Neural cell (in vitro differentiated cells): ENCODE measurements around the gene TLE4. TPM values are rescaled to one million over a fixed set of nuclear protein-coding genes. Genes with fewer than 3 reads are reported as not detected.

Experiments
- H2AFZ ChIP-seq: fragments of 200-600, 300-800 bp; sonication (generic), shearing (Covaris generic); 2 replicates; pipeline ENCODE4 v1.6.0; 2014; ENCODE audit warnings: low read depth, mild to moderate bottlenecking, antibody characterized with exemption, low read length, moderate library complexity
- H3F3A ChIP-seq: fragments of 200-600 bp; shearing (Covaris generic); 2 replicates; pipeline ENCODE4 v1.6.1; 2016; ENCODE audit warnings: mild to moderate bottlenecking, moderate library complexity, mixed read lengths, antibody characterized with exemption, low read length; ENCODE audit not compliant: insufficient read depth, poor library complexity, severe bottlenecking
- H3K27ac ChIP-seq: fragments of 200-600, 300-800 bp; sonication (generic), shearing (Covaris generic); 2 replicates; pipeline ENCODE4 v1.5.1; 2014; ENCODE audit warnings: mild to moderate bottlenecking, low read length, moderate library complexity
- H3K27me3 ChIP-seq: fragments of 300-800, 200-600 bp; sonication (generic), shearing (Covaris generic); 2 replicates; pipeline ENCODE4 v1.6.0; 2014; ENCODE audit warnings: mild to moderate bottlenecking, low read depth, low read length, moderate library complexity; ENCODE audit not compliant: insufficient read depth
- H3K36me3 ChIP-seq: fragments of 300-800, 200-600 bp; sonication (generic), shearing (Covaris generic); 2 replicates; pipeline ENCODE4 v1.5.1; 2014; ENCODE audit warnings: mild to moderate bottlenecking, antibody characterized with exemption, low read length, moderate library complexity; ENCODE audit not compliant: insufficient read depth
- H3K4me2 ChIP-seq: fragments of 300-800, 200-600 bp; sonication (generic), shearing (Covaris generic); 2 replicates; pipeline ENCODE4 v1.6.0; 2014; ENCODE audit warnings: mild to moderate bottlenecking, low read length
- H3K4me3 ChIP-seq: fragments of 300-800, 200-600 bp; sonication (generic), shearing (Covaris generic); 2 replicates; pipeline ENCODE4 v1.5.1; 2014; ENCODE audit warnings: mild to moderate bottlenecking, low read length, moderate library complexity
- H3K79me2 ChIP-seq: fragments of 200-600 bp; shearing (Covaris generic); replicated peaks from 2 replicates; pipeline ENCODE4 v1.6.0; 2014; ENCODE audit warnings: mild to moderate bottlenecking, low read length, moderate library complexity; ENCODE audit not compliant: insufficient read depth
- H3K9ac ChIP-seq: fragments of 300-800, 200-600 bp; sonication (generic), shearing (Covaris generic); 2 replicates; pipeline ENCODE4 v1.6.1; 2016; ENCODE audit warnings: mild to moderate bottlenecking, low read length, mixed read lengths
- H3K9me2 ChIP-seq: fragments of 200-600 bp; shearing (Covaris generic); 2 replicates; pipeline ENCODE4 v1.6.1; 2016; ENCODE audit warnings: mild to moderate bottlenecking, low read length, mixed read lengths; ENCODE audit not compliant: insufficient read depth
- H3K9me3 ChIP-seq: fragments of 200-600, 300-800 bp; sonication (generic), shearing (Covaris generic); 2 replicates; pipeline ENCODE4 v1.6.1; 2016; ENCODE audit warnings: mild to moderate bottlenecking, mixed run types, low read length, moderate library complexity, mixed read lengths
- H4K20me1 ChIP-seq: fragments of 200-600 bp; shearing (Covaris generic); 2 replicates; pipeline ENCODE4 v1.6.1; 2016; ENCODE audit warnings: mild to moderate bottlenecking, mixed run types; ENCODE audit not compliant: insufficient read depth
- CTCF ChIP-seq: fragments of 450-650 bp; IDR thresholded peaks from 2 replicates; pipeline ENCODE4 v1.5.1; 2014; ENCODE audit warnings: antibody characterized with exemption, mild to moderate bottlenecking, moderate library complexity; ENCODE audit not compliant: poor library complexity, severe bottlenecking
- EP300 ChIP-seq: fragments of 450-650 bp; conservative IDR thresholded peaks from 2 replicates; pipeline ENCODE4 v1.6.1; 2014; ENCODE audit warnings: antibody characterized with exemption, mild to moderate bottlenecking, moderate library complexity; ENCODE audit not compliant: poor library complexity, severe bottlenecking
- EZH2 ChIP-seq: fragments of 200-600, 300-800 bp; shearing (Covaris generic), sonication (generic); IDR thresholded peaks from 2 replicates; pipeline ENCODE4 v1.6.1; 2014; ENCODE audit warnings: antibody characterized with exemption, low read length, borderline replicate concordance, mild to moderate bottlenecking; ENCODE audit not compliant: insufficient read depth, poor library complexity, severe bottlenecking
- MXI1 ChIP-seq: fragments of 450-650 bp; conservative IDR thresholded peaks from 2 replicates; pipeline ENCODE4 v1.6.1; 2014; ENCODE audit warnings: antibody characterized with exemption, mild to moderate bottlenecking; ENCODE audit not compliant: poor library complexity, severe bottlenecking
- POLR2AphosphoS5 ChIP-seq: IDR thresholded peaks from 2 replicates; pipeline ENCODE4 v1.6.1; 2012
- RAD21 ChIP-seq: fragments of 450-650 bp; conservative IDR thresholded peaks from 2 replicates; pipeline ENCODE4 v1.6.1; 2014; ENCODE audit warnings: antibody characterized with exemption, mild to moderate bottlenecking, moderate library complexity
- REST ChIP-seq: IDR thresholded peaks from 2 replicates; pipeline ENCODE4 v1.6.1; 2012; ENCODE audit warnings: borderline replicate concordance
- SMC3 ChIP-seq: fragments of 450-650 bp; conservative IDR thresholded peaks from 2 replicates; pipeline ENCODE4 v1.6.1; 2014; ENCODE audit warnings: antibody characterized with exemption, mild to moderate bottlenecking, moderate library complexity; ENCODE audit not compliant: poor library complexity
- TAF1 ChIP-seq: IDR thresholded peaks from 2 replicates; pipeline ENCODE4 v1.6.1; 2012; ENCODE audit warnings: low read depth
- polyA plus RNA-seq: library from polyadenylated mRNA; depleted of rRNA; stranded (reverse); fragments of >200 nt; gene quantifications from 2 replicates; pipeline ENCODE4 v1.2.3, GENCODE V29; 2014

Gene TLE4
- polyA plus RNA-seq, 1 donor from 2014 or later, result 143 TPM

- peaks cover 6% of the 10 kb centered on the region for H4K20me1 ChIP-seq
- TF ChIP-seq EP300 (no peak), CTCF (no peak), EZH2 (no peak), TAF1 (no peak), POLR2AphosphoS5 (no peak), MXI1 (no peak), SMC3 (no peak), REST (no peak), RAD21 (no peak)
- no peak overlapping the region for H3K9ac ChIP-seq
- H3K4me3 ChIP-seq, result no peak overlapping the region
- H3K79me2 ChIP-seq, result peaks cover 30% of the 10 kb centered on the region
- no peaks in the 10 kb centered on the region for H3K9me3 ChIP-seq
- no peak overlapping the region for H3K4me2 ChIP-seq
- no peaks in the 10 kb centered on the region for H3K27me3 ChIP-seq
- H3K27ac ChIP-seq, result no peak overlapping the region
- H3K9me2 ChIP-seq, result no peaks in the 10 kb centered on the region
- no peaks in the 10 kb centered on the region for H3F3A ChIP-seq
- H2AFZ ChIP-seq, result no peak overlapping the region
- no peaks in the 10 kb centered on the region for H3K36me3 ChIP-seq
These were observed 116.6 kb downstream of the TLE4 start for GRCh38 chr9:79688363-79688762.

GRCh38 chr9:79689576-79689975 lies 117.8 kb downstream of the TLE4 start:
- H3K79me2 ChIP-seq, result peaks cover 35% of the 10 kb centered on the region
- peaks cover 6% of the 10 kb centered on the region for H4K20me1 ChIP-seq
- no peaks in the 10 kb centered on the region for H3K9me3 ChIP-seq
- no peak overlapping the region for H3K27ac ChIP-seq
- H3K9ac ChIP-seq, result no peak overlapping the region
- H3K36me3 ChIP-seq, result no peaks in the 10 kb centered on the region
- no peaks in the 10 kb centered on the region for H3F3A ChIP-seq
- no peaks in the 10 kb centered on the region for H3K9me2 ChIP-seq
- H3K4me3 ChIP-seq, result no peak overlapping the region
- H2AFZ ChIP-seq, result no peak overlapping the region
- no peaks in the 10 kb centered on the region for H3K27me3 ChIP-seq
- TF ChIP-seq RAD21, result no peak
- no peak for TF ChIP-seq EP300
- no peak for TF ChIP-seq CTCF
- no peak for TF ChIP-seq EZH2
- TF ChIP-seq POLR2AphosphoS5, result no peak
- no peak for TF ChIP-seq MXI1
- TF ChIP-seq SMC3, result no peak
- TF ChIP-seq TAF1, result no peak
- no peak for TF ChIP-seq REST
- H3K4me2 ChIP-seq, result no peak overlapping the region
